HepG2 (cell line): ENCODE measurements around the gene GALNT15. TPM values are rescaled to one million over a fixed set of nuclear protein-coding genes. Genes with fewer than 3 reads are reported as not detected.

ENCODE experiments used
- ATF7-NPFF ChIP-seq: sonication (generic); formaldehyde crosslinking; IDR thresholded peaks from 2 replicates; pipeline ENCODE4 v1.8.1; 2023; ENCODE audit warnings: mild to moderate bottlenecking, low read depth, missing genetic modification reagents, moderate library complexity
- CEBPZ ChIP-seq: IDR thresholded peaks from 2 replicates; pipeline ENCODE4 v1.6.1; 2012; ENCODE audit warnings: low read length, improper control_type of control experiment
- E2F1 ChIP-seq: sonication (generic); formaldehyde crosslinking; IDR thresholded peaks from 2 replicates; pipeline ENCODE4 v1.5.0; 2020; ENCODE audit warnings: missing genetic modification reagents
- EEA1 ChIP-seq: sonication (generic); formaldehyde crosslinking; IDR thresholded peaks from 2 replicates; pipeline ENCODE4 v1.5.1; 2020; ENCODE audit warnings: mild to moderate bottlenecking, missing genetic modification reagents, borderline replicate concordance
- FOXK2 ChIP-seq: fragments of 450-650 bp; IDR thresholded peaks from 2 replicates; pipeline ENCODE4 v1.6.1; 2016
- HBP1 ChIP-seq: IDR thresholded peaks from 2 replicates; pipeline ENCODE4 v1.6.1; 2016; ENCODE audit warnings: low read depth, control low read depth
- HNRNPUL1 ChIP-seq: fragments of 200-400 bp; formaldehyde crosslinking; IDR thresholded peaks from 2 replicates; pipeline ENCODE4 v1.6.1; 2017; ENCODE audit warnings: low read depth, mild to moderate bottlenecking, low read length, moderate library complexity
- MXD3 ChIP-seq: IDR thresholded peaks from 2 replicates; pipeline ENCODE4 v1.6.1; 2016; ENCODE audit warnings: mild to moderate bottlenecking, missing biosample characterization, missing genetic modification reagents
- NFE2L2 ChIP-seq: fragments of 150-350 bp; IDR thresholded peaks from 2 replicates; pipeline ENCODE4 v1.6.1; 2014; ENCODE audit warnings: low read length
- POGZ ChIP-seq: sonication (generic); formaldehyde crosslinking; IDR thresholded peaks from 2 replicates; pipeline ENCODE4 v1.4.0; 2020; ENCODE audit warnings: mild to moderate bottlenecking, missing genetic modification reagents
- RBM39 ChIP-seq: fragments of 200-400 bp; formaldehyde crosslinking; IDR thresholded peaks from one replicate; pipeline ENCODE4 v1.6.1; 2018; ENCODE audit warnings: antibody characterized with exemption, mild to moderate bottlenecking, low read depth, low read length; ENCODE audit not compliant: poor library complexity, severe bottlenecking
- ZBTB37 ChIP-seq: sonication (generic); formaldehyde crosslinking; IDR thresholded peaks from 2 replicates; pipeline ENCODE4 v1.4.0; 2020; ENCODE audit warnings: mild to moderate bottlenecking, missing genetic modification reagents
- ZKSCAN8 ChIP-seq: IDR thresholded peaks from 2 replicates; pipeline ENCODE4 v1.6.1; 2016; ENCODE audit warnings: borderline replicate concordance, missing genetic modification reagents, missing compliant biosample characterization
- ZNF260 ChIP-seq: sonication (generic); formaldehyde crosslinking; IDR thresholded peaks from 2 replicates; pipeline ENCODE4 v1.4.0; 2020; ENCODE audit warnings: missing genetic modification reagents, low read depth, mild to moderate bottlenecking, borderline replicate concordance
- ZNF446 ChIP-seq: sonication (generic); formaldehyde crosslinking; IDR thresholded peaks from 2 replicates; pipeline ENCODE4 v1.5.0; 2020; ENCODE audit warnings: mild to moderate bottlenecking, missing genetic modification reagents
- ZNF496 ChIP-seq: sonication (generic); formaldehyde crosslinking; IDR thresholded peaks from 2 replicates; pipeline ENCODE4 v1.8.1; 2023; ENCODE audit warnings: mild to moderate bottlenecking, moderate library complexity, missing genetic modification reagents; ENCODE audit not compliant: insufficient replicate concordance
- ZNF543 ChIP-seq: sonication (generic); formaldehyde crosslinking; IDR thresholded peaks from 2 replicates; pipeline ENCODE4 v1.4.0; 2020; ENCODE audit warnings: mild to moderate bottlenecking, missing genetic modification reagents
- ZNF598 ChIP-seq: sonication (generic); formaldehyde crosslinking; IDR thresholded peaks from 2 replicates; pipeline ENCODE4 v1.5.1; 2020; ENCODE audit warnings: mild to moderate bottlenecking, missing genetic modification reagents, borderline replicate concordance
- ZNF615 ChIP-seq: sonication (generic); formaldehyde crosslinking; IDR thresholded peaks from 2 replicates; pipeline ENCODE4 v1.5.0; 2020; ENCODE audit warnings: mild to moderate bottlenecking, missing genetic modification reagents, borderline replicate concordance
- polyA plus RNA-seq, 8 experiments: library from polyadenylated mRNA; depleted of rRNA in 3 of 8; stranded (reverse) in 7 of 8; unstranded in 1 of 8; fragments of >200 nt; fragmentation: Illumina TruSeq in 4 of 8; extraction: Trizol in 4 of 8; gene quantifications; 2 replicates each; pipeline versions ENCODE4 v1.2.1 to v1.2.3, GENCODE V29; 2011 to 2016; ENCODE audit warnings: low read depth in 4 of 8, missing spikeins in 1 of 8, mixed read lengths in 1 of 8; ENCODE audit not compliant: insufficient read depth in 1 of 8
- total RNA-seq, 5 experiments: library from RNA; depleted of rRNA; stranded (reverse); fragments of >200 nt; fragmentation: Illumina TruSeq; extraction: Trizol; gene quantifications; 2 replicates each; pipeline ENCODE4 v1.2.3, GENCODE V29; 2016; ENCODE audit warnings: low read depth in 1 of 5

The GALNT15 gene
- total and polyA plus RNA-seq, 2 of the 13 experiments (the other 11 are each of a cell fraction or from before 2014, with no cell fraction given), result 0.02 to 0.04 TPM

GRCh38 chr3:16264708-16265454 is 90.4 kb downstream of the GALNT15 start, which contains the start of the genes DPH3 and OXNAD1 (continued):
- TF ChIP-seq CEBPZ, result no peak
- no peak for TF ChIP-seq ZNF598 (CRISPR knock-in tag)
- TF ChIP-seq HBP1, result peak; percentile 87
- TF ChIP-seq E2F1 (CRISPR knock-in tag), result peak; percentile 64
- TF ChIP-seq MXD3 (CRISPR knock-in tag), result no peak
- peak; percentile 35; the same call in 1 of the 2 replicates for TF ChIP-seq ATF7-NPFF (CRISPR knock-in tag)
- no peak for TF ChIP-seq ZKSCAN8
- peak; percentile 97 for TF ChIP-seq POGZ (CRISPR knock-in tag)
- no peak for TF ChIP-seq ZNF446 (CRISPR knock-in tag)
- TF ChIP-seq HNRNPUL1, result no peak
- TF ChIP-seq ZBTB37 (CRISPR knock-in tag), result no peak
- TF ChIP-seq ZNF496, result no peak
- no peak; the same call in 1 of the 2 replicates for TF ChIP-seq ZNF615 (CRISPR knock-in tag)
- TF ChIP-seq ZNF543 (CRISPR knock-in tag), result no peak
- TF ChIP-seq FOXK2, result no peak
- TF ChIP-seq ZNF260 (CRISPR knock-in tag), result no peak
- peak; percentile 29 for TF ChIP-seq RBM39
- no peak for TF ChIP-seq NFE2L2
- no peak for TF ChIP-seq EEA1 (CRISPR knock-in tag)
